OCI-LY7 (cell line): ENCODE measurements around the gene DUSP6. TPM values are rescaled to one million over a fixed set of nuclear protein-coding genes. Genes with fewer than 3 reads are reported as not detected.

Experiments used
- Bru-seq: library from RNA; stranded (reverse); fragments of 400-500 nt; gene quantifications from one replicate; lab custom pipeline; 2021; lab: Mats Ljungman, UMichigan
- BruChase-seq, 2 experiments: library from RNA; stranded (reverse); fragments of 400-500 nt; gene quantifications; one replicate each; lab custom pipeline; 2021; lab: Mats Ljungman, UMichigan
- BruUV-seq: library from RNA; stranded (reverse); fragments of 400-500 nt; replicated peaks from 2 replicates; lab custom pipeline; 2021; lab: Mats Ljungman, UMichigan
- CTCF ChIA-PET: fragments of 300-600 bp; sonication (Branson Sonifier 250); formaldehyde crosslinking; loops from one replicate; lab custom pipeline; 2022; ENCODE audit warnings: antibody characterized with exemption; ENCODE audit not compliant: unreplicated experiment; lab: Charles Lee
- POLR2A ChIA-PET: fragments of 300-600 bp; sonication (Branson Sonifier 250); formaldehyde crosslinking; loops from one replicate; lab custom pipeline; 2022; ENCODE audit warnings: antibody characterized with exemption; lab: Charles Lee
- DNase-seq: peaks from one replicate; pipeline ENCODE4 v3.0.0-alpha.2; 2015; ENCODE audit warnings: low spot score
- H2AFZ ChIP-seq: fragments of 200-600 bp; sonication (generic), shearing (Covaris generic); 2 replicates; pipeline ENCODE4 v1.6.1; 2014; ENCODE audit warnings: mild to moderate bottlenecking, antibody characterized with exemption, low read length, moderate library complexity
- H3K27ac ChIP-seq: fragments of 200-600 bp; sonication (generic); 2 replicates; pipeline ENCODE4 v1.5.1; 2014; ENCODE audit warnings: mixed run types, low read depth, mild to moderate bottlenecking, moderate library complexity, low read length, inconsistent platforms; ENCODE audit not compliant: poor library complexity, severe bottlenecking
- H3K36me3 ChIP-seq: fragments of 200-600 bp; sonication (generic); 2 replicates; pipeline ENCODE4 v1.6.1; 2014; ENCODE audit warnings: mild to moderate bottlenecking, antibody characterized with exemption, low read length, moderate library complexity, mixed read lengths; ENCODE audit not compliant: insufficient read depth
- H3K4me1 ChIP-seq: fragments of 200-600 bp; sonication (generic); 2 replicates; pipeline ENCODE4 v1.5.1; 2014; ENCODE audit warnings: mild to moderate bottlenecking, low read length; ENCODE audit not compliant: insufficient read depth, poor library complexity, severe bottlenecking
- H3K4me2 ChIP-seq: fragments of 200-600 bp; sonication (generic); 2 replicates; pipeline ENCODE4 v1.6.1; 2014; ENCODE audit warnings: mild to moderate bottlenecking, low read length
- H3K4me3 ChIP-seq: fragments of 200-600 bp; sonication (generic); 2 replicates; pipeline ENCODE4 v1.5.1; 2014; ENCODE audit warnings: mild to moderate bottlenecking, low read depth, low read length; ENCODE audit not compliant: poor library complexity, severe bottlenecking
- H3K79me2 ChIP-seq: fragments of 200-600 bp; sonication (generic); 2 replicates; pipeline ENCODE4 v1.6.1; 2016; ENCODE audit warnings: low read depth, mild to moderate bottlenecking, low read length, moderate library complexity, mixed read lengths; ENCODE audit not compliant: insufficient read depth
- H3K9me2 ChIP-seq: fragments of 200-600 bp; sonication (generic); 2 replicates; pipeline ENCODE4 v1.6.1; 2016; ENCODE audit warnings: mild to moderate bottlenecking, low read length, mixed read lengths; ENCODE audit not compliant: insufficient read depth
- H3K9me3 ChIP-seq: fragments of 200-600 bp; sonication (generic); 2 replicates; pipeline ENCODE4 v1.6.1; 2014; ENCODE audit warnings: mild to moderate bottlenecking, mixed run types, low read length, mixed read lengths
- H4K20me1 ChIP-seq: fragments of 200-600 bp; sonication (generic); 2 replicates; pipeline ENCODE4 v1.6.1; 2014; ENCODE audit warnings: mild to moderate bottlenecking, antibody characterized with exemption, low read length, moderate library complexity, mixed read lengths; ENCODE audit not compliant: insufficient read depth
- CTCF ChIP-seq: fragments of 200-600 bp; sonication (generic); conservative IDR thresholded peaks from 2 replicates; pipeline ENCODE4 v1.5.1; 2014; ENCODE audit warnings: mild to moderate bottlenecking, antibody characterized with exemption, low read length, moderate library complexity, mixed read lengths
- EZH2phosphoT487 ChIP-seq: fragments of 200-600 bp; sonication (generic); IDR thresholded peaks from 2 replicates; pipeline ENCODE4 v1.6.1; 2018; ENCODE audit warnings: low read depth, borderline replicate concordance, mild to moderate bottlenecking, mixed run types, antibody characterized with exemption, low read length, moderate library complexity, mixed read lengths
- intact Hi-C: fragments of 100-400 bp; cut with micrococcal nuclease; formaldehyde crosslinking; loops from one replicate; pipeline ENCODE4 v1.10.0; 2022; ENCODE audit not compliant: unreplicated experiment
- long read RNA-seq: library from polyadenylated mRNA; stranded (forward); transcript quantifications from one replicate; pipeline ENCODE4 v2.0.0, GENCODE V29; 2022
- total RNA-seq, 2 experiments: library from RNA; depleted of rRNA in 1 of 2; stranded (reverse); fragments of >200 nt in 1 of 2; shearing (Covaris generic) in 1 of 2; gene quantifications; 2 replicates each; pipeline ENCODE4 v1.2.3, GENCODE V29; 2014 to 2022

Gene DUSP6
- total RNA-seq (2014; rRNA removed; shearing (Covaris generic)) (0.47 and 1.9 TPM in 2 replicates), total RNA-seq (2022) (1.3 and 2.2 TPM in 2 replicates), Bru-seq, nascent RNA (percentile 46 among the genes with signal in this experiment), BruChase-seq, experiment 1, labeled RNA remaining after a 6-hour chase (percentile 31 among the genes with signal in this experiment), BruChase-seq, experiment 2, labeled RNA remaining after a 2-hour chase (percentile 46 among the genes with signal in this experiment)
- long read RNA-seq, full-length matches to known transcripts = 1 of 1 reads
- long read RNA-seq, partial matches to known transcripts = 0 of 1 reads
- long read RNA-seq, other reads (novel, unspliced or antisense) = 0 of 1 reads

GRCh38 chr12:89352492-89353187 lies at the start of gene DUSP6:
DUSP6 (minus strand) TSS chr12:89352501; CDS start chr12:89352039, 462 bp downstream.
- peak within 1 kb of the TSS; percentile 80 for H3K4me2 ChIP-seq
- no peaks in the 10 kb centered on the region for H3K36me3 ChIP-seq
- no peaks in the 10 kb centered on the region for H3K9me3 ChIP-seq
- H2AFZ ChIP-seq = no peak within 1 kb of the TSS; the same call in 1 of the 2 replicates
- peak; percentile 63 for DNase-seq
- H3K4me1 ChIP-seq = peaks cover 68% of the 10 kb centered on the region
- no TSS peak for BruUV-seq
- ChIA-PET CTCF (interaction anchor here (1.1 kb wide), 1 partner anchor 36 kb away, joined by 4 read pairs; no protein-coding TSS in a partner anchor), POLR2A (interaction anchor here (1.1 to 1.5 kb wide), 2 partner anchors 25 to 108 kb away, joined by 3 read pairs; no protein-coding TSS in a partner anchor)
- no peak within 1 kb of the TSS for H3K27ac ChIP-seq
- H3K9me2 ChIP-seq = no peaks in the 10 kb centered on the region
- H3K4me3 ChIP-seq = peak within 1 kb of the TSS; percentile 64
- no peaks in the 10 kb centered on the region for H4K20me1 ChIP-seq
- no peaks in the 10 kb centered on the region for H3K79me2 ChIP-seq
- intact Hi-C loops = loop anchor here (2.0 kb wide), 1 partner anchor 356 kb away; the partner anchor contains the start of gene ATP2B1
- TF ChIP-seq EZH2phosphoT487 (peak; percentile 67; the same call in 1 of the 2 replicates), CTCF (no peak)

GRCh38 chr12:89401433-89402058 lies 49.2 kb upstream of the DUSP6 start:
- Histone ChIP-seq H3K4me1 (no peaks in the 10 kb centered on the region), H4K20me1 (no peaks in the 10 kb centered on the region), H2AFZ (no peak overlapping the region), H3K4me2 (no peak overlapping the region), H3K27ac (no peak overlapping the region), H3K79me2 (no peaks in the 10 kb centered on the region), H3K4me3 (no peak overlapping the region), H3K36me3 (no peaks in the 10 kb centered on the region), H3K9me3 (no peaks in the 10 kb centered on the region), H3K9me2 (no peaks in the 10 kb centered on the region)
- no peak for DNase-seq
- ChIA-PET CTCF (no interaction called here), POLR2A (no interaction called here)
- BruUV-seq = no TSS peak
- no peak for TF ChIP-seq CTCF
- no peak for TF ChIP-seq EZH2phosphoT487
- intact Hi-C loops = no loop called here
